ENCODE results near the gene TTF2.
"Not testable (repeated sequence)": the region's sequence is repeated elsewhere in the genome, so short reads cannot be mapped to it uniquely, and the experiment has no call there.

Gene TTF2

GRCh38 chr1:117079737-117080136 lies 19.6 kb downstream of the TTF2 start:
- DNase-seq (ENCODE audit: low read depth): no peak
- H3K4me3 ChIP-seq (ENCODE audit: low read depth, low read length): no peak overlapping the region

GRCh38 chr1:117084231-117084630 lies 24.1 kb downstream of the TTF2 start:
- DNase-seq (ENCODE audit: low read depth): no peak
- no peak overlapping the region for H3K4me3 ChIP-seq (ENCODE audit: low read depth, low read length)

- no peak overlapping the region for H3K4me3 ChIP-seq (ENCODE audit: low read depth, low read length)
- DNase-seq (ENCODE audit: low read depth): no peak
Measured at GRCh38 chr1:117087686-117088085, 27.6 kb downstream of the TTF2 start.

DNA sequence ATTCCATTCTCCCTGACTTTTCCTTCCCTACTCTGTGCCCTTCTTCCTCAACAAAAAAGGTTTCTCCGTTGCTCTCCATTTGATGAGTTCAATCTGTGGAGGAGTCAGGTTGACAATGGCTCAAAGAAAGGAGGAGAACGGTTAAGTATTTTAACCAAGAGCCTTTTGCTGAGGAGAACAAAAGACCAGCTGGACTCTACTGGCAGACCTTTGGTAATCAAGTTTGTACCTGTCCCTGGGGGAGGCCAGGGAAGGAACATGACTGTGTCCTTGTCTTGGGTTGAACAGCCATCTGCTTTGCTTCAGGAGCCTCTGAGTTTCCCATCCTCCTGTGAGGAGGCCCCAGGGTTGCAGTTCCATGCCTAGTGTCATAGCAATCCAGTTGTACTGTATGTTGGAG lies 29.9 kb downstream of the TTF2 start:
- DNase-seq (ENCODE audit: low read depth): no peak
- no peak overlapping the region for H3K4me3 ChIP-seq (ENCODE audit: low read depth, low read length)

DNA sequence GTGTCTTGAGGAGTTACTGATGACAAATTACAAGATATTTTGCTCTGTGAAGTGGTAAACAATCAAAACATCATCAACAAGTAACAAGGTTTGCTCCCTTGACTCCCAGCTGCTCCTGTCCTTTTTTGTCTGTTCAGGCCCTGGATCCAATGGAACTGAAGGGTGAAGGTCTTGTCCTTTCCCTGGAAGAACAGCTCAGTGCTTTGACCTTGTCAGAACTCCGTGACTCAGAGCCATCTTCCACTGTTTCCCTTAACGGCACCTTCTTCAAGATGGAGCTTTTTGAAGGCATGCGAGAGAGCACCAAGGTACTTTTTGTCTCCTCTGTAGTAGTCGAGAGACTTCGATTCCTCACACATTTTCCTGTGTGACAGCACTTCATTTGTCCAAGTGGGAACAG lies 32.5 kb downstream of the TTF2 start:
- no peak for DNase-seq (ENCODE audit: low read depth)
- no peak overlapping the region for H3K4me3 ChIP-seq (ENCODE audit: low read depth, low read length)

- DNase-seq (ENCODE audit: low read depth): peak; percentile 98
- no peak overlapping the region for H3K4me3 ChIP-seq (ENCODE audit: low read depth, low read length)
Measured at GRCh38 chr1:117093091-117093534, 33.0 kb downstream of the TTF2 start.

- DNase-seq (ENCODE audit: low read depth): peak; percentile 43
- H3K4me3 ChIP-seq (ENCODE audit: low read depth, low read length): no peak overlapping the region
Measured at GRCh38 chr1:117093870-117094621, 33.9 kb downstream of the TTF2 start.

GRCh38 chr1:117094841-117095604 lies 34.9 kb downstream of the TTF2 start:
- no peak overlapping the region for H3K4me3 ChIP-seq (ENCODE audit: low read depth, low read length)
- DNase-seq (ENCODE audit: low read depth): peak; percentile 64

DNA sequence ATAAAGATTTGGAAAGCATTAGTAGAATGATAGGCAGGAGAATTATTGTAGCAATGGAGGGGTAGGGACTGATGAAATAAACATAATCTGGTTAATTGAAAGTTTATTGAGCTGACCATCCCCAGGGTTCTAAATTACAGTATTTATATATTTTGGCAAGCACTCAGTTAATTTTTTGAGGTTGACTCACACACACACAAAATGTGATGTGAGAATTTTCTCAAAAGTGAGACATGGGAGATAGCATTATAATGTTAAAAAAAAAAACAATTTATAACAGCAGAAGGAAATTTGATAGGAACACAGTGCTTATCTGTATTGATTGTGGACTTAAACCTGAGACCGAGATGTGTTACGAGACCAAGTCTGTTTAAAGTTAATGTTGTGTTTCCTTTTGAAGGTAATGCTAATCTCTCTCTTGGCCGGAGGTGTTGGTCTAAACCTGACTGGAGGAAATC lies 36.9 kb downstream of the TTF2 start:
- DNase-seq (ENCODE audit: low read depth): no peak

DNA sequence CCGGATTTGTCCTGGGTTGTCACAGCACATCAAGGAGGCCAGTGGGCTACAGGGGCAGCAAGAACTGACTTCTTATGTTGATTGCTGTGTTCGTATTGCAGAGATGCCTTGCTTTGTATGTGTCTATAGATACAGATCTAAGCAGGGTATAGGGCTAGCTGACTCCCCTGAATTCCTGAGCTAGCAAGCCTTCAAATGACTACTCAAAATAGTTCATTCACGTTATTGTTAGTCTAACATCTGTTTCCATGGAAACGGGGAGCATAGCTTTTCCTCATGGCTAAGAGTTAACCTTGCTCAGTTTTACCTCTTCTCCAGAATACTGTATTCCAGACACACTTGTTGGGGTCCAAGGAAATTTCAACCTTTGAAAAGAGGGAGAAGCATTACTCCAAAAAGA lies 37.3 kb downstream of the TTF2 start:
- no peak overlapping the region for H3K4me3 ChIP-seq (ENCODE audit: low read depth, low read length)
- DNase-seq (ENCODE audit: low read depth): no peak

More for the DNA sequence above, 36.9 kb downstream of the TTF2 start:
- H3K4me3 ChIP-seq (ENCODE audit: low read depth, low read length): no peak overlapping the region

GRCh38 chr1:117098287-117098890 lies 38.3 kb downstream of the TTF2 start:
- DNase-seq (ENCODE audit: low read depth): no peak
- no peak overlapping the region for H3K4me3 ChIP-seq (ENCODE audit: low read depth, low read length)

GRCh38 chr1:117101334-117101733 lies 41.2 kb downstream of the TTF2 start:
- H3K4me3 ChIP-seq (ENCODE audit: low read depth, low read length): no peak overlapping the region
- no peak for DNase-seq (ENCODE audit: low read depth)

DNA sequence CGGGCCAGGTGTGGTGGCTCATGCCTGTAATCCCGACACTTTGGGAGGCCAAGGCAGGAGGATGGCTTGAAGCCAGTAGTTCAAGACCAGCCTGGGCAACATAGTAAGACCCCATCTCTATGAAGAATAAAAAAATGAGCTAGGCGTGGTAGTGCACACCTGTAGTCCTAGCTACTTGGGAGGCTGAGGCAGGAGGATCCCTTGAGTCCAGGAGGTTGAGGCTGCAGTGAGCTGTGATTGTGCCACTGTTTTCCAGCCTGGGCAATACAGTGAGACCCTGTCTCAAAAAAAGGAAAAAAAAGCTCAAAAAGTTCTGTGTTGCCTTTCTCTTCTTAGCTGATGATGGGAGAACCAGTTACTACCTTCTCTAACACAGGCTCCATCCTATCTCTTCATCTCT lies 41.7 kb downstream of the TTF2 start:
- H3K4me3 ChIP-seq (ENCODE audit: low read depth, low read length); DNase-seq (ENCODE audit: low read depth): not testable (repeated sequence)

GRCh38 chr1:117104986-117105385 lies 44.9 kb downstream of the TTF2 start:
- no peak overlapping the region for H3K4me3 ChIP-seq (ENCODE audit: low read depth, low read length)
- no peak for DNase-seq (ENCODE audit: low read depth)

GRCh38 chr1:117105722-117106121 lies 45.6 kb downstream of the TTF2 start:
- no peak for DNase-seq (ENCODE audit: low read depth)
- H3K4me3 ChIP-seq (ENCODE audit: low read depth, low read length): no peak overlapping the region

DNA sequence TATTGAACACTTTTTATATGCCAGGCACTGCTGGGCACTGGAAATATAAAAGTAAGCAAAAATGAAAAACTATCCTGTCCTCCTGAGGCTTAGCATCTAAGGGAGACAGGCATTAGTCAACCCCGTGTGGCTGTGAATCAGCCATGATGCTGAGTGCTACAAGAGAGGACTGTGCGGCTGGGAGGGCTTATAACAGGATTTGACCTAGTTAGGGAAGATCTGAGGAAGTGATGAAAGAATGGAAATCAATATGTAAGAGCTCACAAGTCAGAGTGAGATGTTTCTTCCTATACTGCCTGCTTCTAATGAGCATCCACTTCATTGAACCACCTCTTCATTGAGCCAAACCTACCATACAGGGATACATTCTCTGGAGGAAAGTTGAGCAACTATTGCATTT lies 46.4 kb downstream of the TTF2 start:
- DNase-seq (ENCODE audit: low read depth): no peak

DNA sequence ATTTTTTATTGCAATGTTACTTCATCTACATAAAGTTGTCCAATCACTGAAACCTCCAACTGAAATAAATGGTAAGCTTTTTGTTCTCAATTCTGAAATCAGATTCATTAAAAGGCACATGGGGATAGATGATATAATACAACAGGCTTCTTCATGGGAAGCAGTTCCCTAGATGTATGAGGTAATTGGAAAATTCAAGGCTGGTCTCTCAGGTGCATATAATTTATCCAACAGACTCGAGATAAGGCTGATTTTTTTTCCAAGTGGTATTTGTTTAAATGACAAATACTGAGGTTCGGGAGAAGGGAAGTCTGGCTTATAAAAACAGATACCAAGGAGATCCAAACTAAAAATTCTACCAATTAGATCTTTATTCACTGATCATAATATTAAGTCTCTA lies 47.2 kb downstream of the TTF2 start:
- DNase-seq (ENCODE audit: low read depth): no peak
- H3K4me3 ChIP-seq (ENCODE audit: low read depth, low read length): no peak overlapping the region

More for the DNA sequence above, 46.4 kb downstream of the TTF2 start:
- no peak overlapping the region for H3K4me3 ChIP-seq (ENCODE audit: low read depth, low read length)

GRCh38 chr1:117110774-117111173 lies 50.6 kb downstream of the TTF2 start:
- DNase-seq (ENCODE audit: low read depth): no peak
- H3K4me3 ChIP-seq (ENCODE audit: low read depth, low read length): no peak overlapping the region

GRCh38 chr1:117112047-117112717 lies 52.1 kb downstream of the TTF2 start:
- H3K4me3 ChIP-seq (ENCODE audit: low read depth, low read length): no peak overlapping the region
- DNase-seq (ENCODE audit: low read depth): no peak

DNA sequence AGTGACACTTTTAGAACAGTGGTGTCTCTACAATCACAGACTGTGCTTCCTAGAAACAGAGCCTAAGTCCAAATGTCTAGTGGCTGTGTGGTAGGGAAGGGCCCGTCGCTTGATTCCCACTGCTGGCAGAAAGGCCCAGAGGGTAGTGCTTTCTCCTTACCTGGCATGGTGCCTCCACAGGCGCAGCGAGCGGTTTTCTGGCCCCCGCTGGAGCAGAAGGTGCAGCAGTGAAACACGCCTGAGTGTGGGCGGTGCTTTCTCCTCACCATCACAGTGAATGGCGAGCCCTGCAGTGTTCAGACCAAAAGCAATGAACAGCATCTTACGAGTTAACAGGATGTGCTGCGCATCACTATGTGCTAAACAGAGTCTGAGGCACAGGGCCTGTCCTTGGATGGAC lies 53.1 kb downstream of the TTF2 start:
- no peak overlapping the region for H3K4me3 ChIP-seq (ENCODE audit: low read depth, low read length)
- DNase-seq (ENCODE audit: low read depth): no peak

Data from skeletal muscle cell (primary cell).